Measurements from ENCODE around the gene RERE. TPM values are rescaled to one million over a fixed set of nuclear protein-coding genes. Genes with fewer than 3 reads are reported as not detected.

Gene RERE
- total RNA-seq, 1 experiment from 2014 or later: 161 TPM

DNA sequence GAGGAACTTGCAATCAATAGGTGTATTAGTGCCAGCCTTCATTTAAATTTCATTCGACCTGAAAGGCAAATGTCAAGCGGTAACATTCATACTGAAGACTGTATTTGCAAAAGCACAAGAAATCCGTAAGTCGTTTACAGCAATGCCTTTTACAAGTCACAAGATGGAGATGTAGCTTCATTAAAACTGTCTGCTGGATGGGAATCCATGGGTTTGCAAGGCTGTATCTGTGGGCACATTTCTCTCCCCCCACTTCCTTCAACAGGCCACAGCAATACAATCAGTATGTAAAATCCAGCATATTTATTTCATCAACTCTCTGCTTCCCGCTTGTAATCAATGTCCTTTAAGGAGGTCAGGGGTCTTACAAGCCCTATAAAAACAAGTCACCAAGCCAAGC is 352.4 kb downstream of the RERE start:
- Mint-ChIP-seq H3K4me3 (no peak overlapping the region), H3K36me3 (no peaks in the 10 kb centered on the region), H3K27ac (peak overlapping the region; percentile 96), H3K4me1 (peaks cover 71% of the 10 kb centered on the region), H3K27me3 (ENCODE audit: low read depth) (no peaks in the 10 kb centered on the region), H3K9me3 (no peaks in the 10 kb centered on the region)
- no peak for TF ChIP-seq FOXK1 (CRISPR knock-in tag; IDR thresholded peaks at IDR 0.05)
- no peak for TF ChIP-seq SMAD4 (CRISPR knock-in tag; IDR thresholded peaks at IDR 0.05)
- TF ChIP-seq GTF2I (CRISPR knock-in tag; conservative IDR thresholded peaks at IDR 0.05): no peak
- no peak for TF ChIP-seq ZNF232 (CRISPR knock-in tag; IDR thresholded peaks at IDR 0.05)
- TF ChIP-seq OVOL2 (CRISPR knock-in tag; IDR thresholded peaks at IDR 0.05; ENCODE audit: borderline replicate concordance): no peak
- TF ChIP-seq SP1 (CRISPR knock-in tag; conservative IDR thresholded peaks at IDR 0.05): no peak
- POLR2A ChIA-PET: no interaction called here
- no peak for ATAC-seq
- DNase-seq (ENCODE audit: low spot score): no peak
- CTCF ChIA-PET: interaction anchor here (1.2 to 2.7 kb wide), 4 partner anchors 22 to 384 kb away, joined by 3 to 10 read pairs (median 4); no protein-coding TSS in a partner anchor

GRCh38 chr1:8464377-8464776 is 353.1 kb downstream of the RERE start:
- ATAC-seq (peak; percentile 10), DNase-seq (ENCODE audit: low spot score) (peak; percentile 24)
- Mint-ChIP-seq H3K4me1 (peaks cover 73% of the 10 kb centered on the region), H3K27me3 (ENCODE audit: low read depth) (no peaks in the 10 kb centered on the region), H3K9me3 (no peaks in the 10 kb centered on the region), H3K36me3 (no peaks in the 10 kb centered on the region), H3K4me3 (no peak overlapping the region), H3K27ac (peak overlapping the region; percentile 96)
- ChIA-PET CTCF (interaction anchor here (1.4 to 2.7 kb wide), 3 partner anchors 21 to 385 kb away, joined by 3 to 10 read pairs (median 6); no protein-coding TSS in a partner anchor), POLR2A (interaction anchor here (0.5 kb wide), 1 partner anchor 257 kb away, joined by 3 read pairs; no protein-coding TSS in a partner anchor)
- TF ChIP-seq JAZF1 (CRISPR knock-in tag; IDR thresholded peaks at IDR 0.05) (no peak), SP1 (CRISPR knock-in tag; conservative IDR thresholded peaks at IDR 0.05) (no peak), TP53 (CRISPR knock-in tag; IDR thresholded peaks at IDR 0.05) (no peak), NR3C1 (CRISPR knock-in tag; conservative IDR thresholded peaks at IDR 0.05; ENCODE audit: low read depth) (no peak), PRDM15 (CRISPR knock-in tag; IDR thresholded peaks at IDR 0.05) (no peak), ELF4 (CRISPR knock-in tag; IDR thresholded peaks at IDR 0.05; ENCODE audit: low read depth) (no peak), MXD4 (CRISPR knock-in tag; IDR thresholded peaks at IDR 0.05; ENCODE audit: borderline replicate concordance) (no peak), EMX1 (CRISPR knock-in tag; IDR thresholded peaks at IDR 0.05) (no peak), CTCF (IDR thresholded peaks at IDR 0.05) (no peak), ZMAT4 (CRISPR knock-in tag; IDR thresholded peaks at IDR 0.05) (no peak), KAT7 (CRISPR knock-in tag; IDR thresholded peaks at IDR 0.05; ENCODE audit: borderline replicate concordance) (no peak), TEAD1 (CRISPR knock-in tag; IDR thresholded peaks at IDR 0.05) (no peak)
- TF ChIP-seq, protein P1, sequence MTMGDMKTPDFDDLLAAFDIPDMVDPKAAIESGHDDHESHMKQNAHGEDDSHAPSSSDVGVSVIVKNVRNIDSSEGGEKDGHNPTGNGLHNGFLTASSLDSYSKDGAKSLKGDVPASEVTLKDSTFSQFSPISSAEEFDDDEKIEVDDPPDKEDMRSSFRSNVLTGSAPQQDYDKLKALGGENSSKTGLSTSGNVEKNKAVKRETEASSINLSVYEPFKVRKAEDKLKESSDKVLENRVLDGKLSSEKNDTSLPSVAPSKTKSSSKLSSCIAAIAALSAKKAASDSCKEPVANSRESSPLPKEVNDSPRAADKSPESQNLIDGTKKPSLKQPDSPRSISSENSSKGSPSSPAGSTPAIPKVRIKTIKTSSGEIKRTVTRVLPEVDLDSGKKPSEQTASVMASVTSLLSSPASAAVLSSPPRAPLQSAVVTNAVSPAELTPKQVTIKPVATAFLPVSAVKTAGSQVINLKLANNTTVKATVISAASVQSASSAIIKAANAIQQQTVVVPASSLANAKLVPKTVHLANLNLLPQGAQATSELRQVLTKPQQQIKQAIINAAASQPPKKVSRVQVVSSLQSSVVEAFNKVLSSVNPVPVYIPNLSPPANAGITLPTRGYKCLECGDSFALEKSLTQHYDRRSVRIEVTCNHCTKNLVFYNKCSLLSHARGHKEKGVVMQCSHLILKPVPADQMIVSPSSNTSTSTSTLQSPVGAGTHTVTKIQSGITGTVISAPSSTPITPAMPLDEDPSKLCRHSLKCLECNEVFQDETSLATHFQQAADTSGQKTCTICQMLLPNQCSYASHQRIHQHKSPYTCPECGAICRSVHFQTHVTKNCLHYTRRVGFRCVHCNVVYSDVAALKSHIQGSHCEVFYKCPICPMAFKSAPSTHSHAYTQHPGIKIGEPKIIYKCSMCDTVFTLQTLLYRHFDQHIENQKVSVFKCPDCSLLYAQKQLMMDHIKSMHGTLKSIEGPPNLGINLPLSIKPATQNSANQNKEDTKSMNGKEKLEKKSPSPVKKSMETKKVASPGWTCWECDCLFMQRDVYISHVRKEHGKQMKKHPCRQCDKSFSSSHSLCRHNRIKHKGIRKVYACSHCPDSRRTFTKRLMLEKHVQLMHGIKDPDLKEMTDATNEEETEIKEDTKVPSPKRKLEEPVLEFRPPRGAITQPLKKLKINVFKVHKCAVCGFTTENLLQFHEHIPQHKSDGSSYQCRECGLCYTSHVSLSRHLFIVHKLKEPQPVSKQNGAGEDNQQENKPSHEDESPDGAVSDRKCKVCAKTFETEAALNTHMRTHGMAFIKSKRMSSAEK (CRISPR knock-in tag; IDR thresholded peaks at IDR 0.05; ENCODE audit: borderline replicate concordance): no peak

All from WTC11 (cell line).